ENCODE measurements around the gene CPXM2.

The CPXM2 gene

GRCh38 chr10:123772645-123773508 lies 118.7 kb downstream of the CPXM2 start:
- H3K79me2 ChIP-seq: no peaks in the 10 kb centered on the region
- no peak for TF ChIP-seq CTCF (IDR thresholded peaks at IDR 0.05)
- H3K4me3 ChIP-seq (ENCODE audit: low read depth, low read length): no peak overlapping the region
- no peak overlapping the region for H3K9ac ChIP-seq
- H3K27ac ChIP-seq: no peak overlapping the region
- H3K27me3 ChIP-seq (ENCODE audit: control insufficient read depth, insufficient read depth, low read length): no peaks in the 10 kb centered on the region
- no peak overlapping the region for H2AFZ ChIP-seq
- H3K4me1 ChIP-seq: no peaks in the 10 kb centered on the region
- H3K9me3 ChIP-seq (ENCODE audit: control insufficient read depth, low read length): no peaks in the 10 kb centered on the region
- H3K36me3 ChIP-seq (ENCODE audit: control insufficient read depth, insufficient read depth, low read length): no peaks in the 10 kb centered on the region
- H3K4me2 ChIP-seq (ENCODE audit: low read length): no peak overlapping the region

DNA sequence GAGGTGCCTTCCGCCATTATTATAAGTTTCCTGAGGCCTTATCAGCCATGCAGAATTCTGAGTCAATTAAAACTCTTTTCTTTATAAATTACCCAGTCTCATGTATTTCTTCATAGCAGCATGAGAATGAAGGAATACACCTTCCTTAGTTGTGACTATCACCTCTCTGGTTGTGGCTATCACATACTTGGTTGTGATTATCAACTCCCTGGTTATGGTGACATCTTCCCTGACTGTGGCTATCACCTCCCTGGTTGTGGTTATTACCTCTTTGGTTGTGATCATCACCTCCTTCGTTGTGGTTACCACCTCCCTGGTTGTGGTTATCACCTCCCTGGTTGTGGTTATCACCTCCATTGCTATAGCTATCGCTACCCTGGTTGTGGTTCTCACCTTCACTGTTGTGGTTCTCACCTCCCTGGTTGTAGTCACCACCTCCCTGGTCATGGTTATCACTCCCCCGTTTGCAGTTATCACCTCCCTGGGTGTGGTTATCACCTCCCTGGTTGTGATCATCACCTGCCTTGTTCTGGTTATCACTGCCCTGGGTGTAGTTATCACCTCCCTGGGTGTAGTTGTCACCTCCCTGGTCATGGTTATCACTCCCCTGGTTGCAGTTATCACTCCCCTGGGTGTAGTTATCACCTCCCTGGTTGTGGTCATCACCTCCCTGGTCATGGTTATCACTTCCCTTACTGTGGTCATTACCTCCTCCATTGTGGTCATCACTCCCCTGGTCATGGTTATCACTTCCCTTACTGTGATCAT lies 119.5 kb downstream of the CPXM2 start:
- TF ChIP-seq CTCF (IDR thresholded peaks at IDR 0.05): no peak
- no peak overlapping the region for H3K27ac ChIP-seq
- no peak overlapping the region for H3K4me2 ChIP-seq (ENCODE audit: low read length)
- H3K36me3 ChIP-seq (ENCODE audit: control insufficient read depth, insufficient read depth, low read length): no peaks in the 10 kb centered on the region
- H2AFZ ChIP-seq: no peak overlapping the region
- no peaks in the 10 kb centered on the region for H3K27me3 ChIP-seq (ENCODE audit: control insufficient read depth, insufficient read depth, low read length)
- H3K4me3 ChIP-seq (ENCODE audit: low read depth, low read length): no peak overlapping the region
- H3K4me1 ChIP-seq: no peaks in the 10 kb centered on the region
- no peak overlapping the region for H3K9ac ChIP-seq
- no peaks in the 10 kb centered on the region for H3K79me2 ChIP-seq
- H3K9me3 ChIP-seq (ENCODE audit: control insufficient read depth, low read length): no peaks in the 10 kb centered on the region

- TF ChIP-seq CTCF (IDR thresholded peaks at IDR 0.05): no peak
- no peaks in the 10 kb centered on the region for H3K79me2 ChIP-seq
- no peak overlapping the region for H2AFZ ChIP-seq
- no peak overlapping the region for H3K4me2 ChIP-seq (ENCODE audit: low read length)
- no peaks in the 10 kb centered on the region for H3K27me3 ChIP-seq (ENCODE audit: control insufficient read depth, insufficient read depth, low read length)
- no peak overlapping the region for H3K9ac ChIP-seq
- H3K27ac ChIP-seq: no peak overlapping the region
- H3K4me1 ChIP-seq: no peaks in the 10 kb centered on the region
- H3K4me3 ChIP-seq (ENCODE audit: low read depth, low read length): no peak overlapping the region
- no peaks in the 10 kb centered on the region for H3K36me3 ChIP-seq (ENCODE audit: control insufficient read depth, insufficient read depth, low read length)
- H3K9me3 ChIP-seq (ENCODE audit: control insufficient read depth, low read length): no peaks in the 10 kb centered on the region
Measured at GRCh38 chr10:123769647-123770046, 122.0 kb downstream of the CPXM2 start.

DNA sequence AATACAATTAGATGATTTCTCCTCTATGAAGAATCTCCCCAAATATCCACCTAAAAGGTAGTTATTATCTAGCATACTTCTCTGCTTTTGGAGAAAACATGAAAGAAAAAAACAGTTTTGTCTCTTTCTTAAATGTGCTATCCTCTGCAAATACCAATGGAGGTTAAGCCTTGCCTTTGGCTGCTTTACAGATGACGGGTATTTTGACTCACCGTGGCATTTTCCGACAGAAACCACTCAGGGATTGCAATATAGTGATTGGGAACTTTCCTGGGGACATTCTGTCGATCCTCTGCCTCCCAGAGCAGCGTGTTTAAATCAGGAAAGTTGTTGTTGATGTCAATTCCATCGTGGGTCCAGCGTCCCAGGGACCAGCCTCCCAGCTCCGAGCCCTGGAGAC lies 124.8 kb downstream of the CPXM2 start:
- Histone ChIP-seq H3K4me3 (ENCODE audit: low read depth, low read length) (no peak overlapping the region), H3K9ac (no peak overlapping the region), H3K79me2 (no peaks in the 10 kb centered on the region), H3K4me2 (ENCODE audit: low read length) (no peak overlapping the region), H3K9me3 (ENCODE audit: control insufficient read depth, low read length) (no peaks in the 10 kb centered on the region), H3K4me1 (no peaks in the 10 kb centered on the region), H3K27ac (no peak overlapping the region), H2AFZ (no peak overlapping the region), H3K36me3 (ENCODE audit: control insufficient read depth, insufficient read depth, low read length) (no peaks in the 10 kb centered on the region), H3K27me3 (ENCODE audit: control insufficient read depth, insufficient read depth, low read length) (no peaks in the 10 kb centered on the region)
- TF ChIP-seq CTCF (IDR thresholded peaks at IDR 0.05): no peak

All from parathyroid adenoma (tissue), 2 donors.